ENCODE data around the gene TRAF2.

Gene TRAF2

GRCh38 chr9:136906266-136906665 is 19.9 kb downstream of the TRAF2 start:
- TF ChIP-seq EZH2phosphoT487 (IDR thresholded peaks at IDR 0.05; ENCODE audit: low read depth) (no peak), CTCF (IDR thresholded peaks at IDR 0.05; ENCODE audit: low read depth, low read length) (no peak)
- H3K9ac ChIP-seq (ENCODE audit: low read length): no peak overlapping the region
- no peaks in the 10 kb centered on the region for H3K9me3 ChIP-seq (ENCODE audit: insufficient read depth, low read length)
- no peak overlapping the region for H3K4me3 ChIP-seq (ENCODE audit: low read length)
- peaks cover 52% of the 10 kb centered on the region for H3K36me3 ChIP-seq (replicated peaks; ENCODE audit: low read depth, low read length)
- H4K20me1 ChIP-seq (ENCODE audit: insufficient read depth, low read length): no peaks in the 10 kb centered on the region
- H3K4me2 ChIP-seq (ENCODE audit: low read length): no peak overlapping the region
- no peak overlapping the region for H2AFZ ChIP-seq (ENCODE audit: low read depth, low read length)
- H3K27me3 ChIP-seq (ENCODE audit: low read depth, low read length): no peaks in the 10 kb centered on the region
- peaks cover 11% of the 10 kb centered on the region for H3K79me2 ChIP-seq (ENCODE audit: low read length)
- no peak overlapping the region for H3K27ac ChIP-seq (ENCODE audit: low read length)
- peaks cover 21% of the 10 kb centered on the region for H3K4me1 ChIP-seq (ENCODE audit: low read length)

GRCh38 chr9:136907011-136907914 is 20.9 kb downstream of the TRAF2 start:
- H3K9ac ChIP-seq (ENCODE audit: low read length): no peak overlapping the region
- H3K9me3 ChIP-seq (ENCODE audit: insufficient read depth, low read length): no peaks in the 10 kb centered on the region
- no peaks in the 10 kb centered on the region for H4K20me1 ChIP-seq (ENCODE audit: insufficient read depth, low read length)
- TF ChIP-seq EZH2phosphoT487 (IDR thresholded peaks at IDR 0.05; ENCODE audit: low read depth): no peak
- TF ChIP-seq CTCF (IDR thresholded peaks at IDR 0.05; ENCODE audit: low read depth, low read length): no peak
- H3K4me1 ChIP-seq (ENCODE audit: low read length): peaks cover 11% of the 10 kb centered on the region
- H3K27ac ChIP-seq (ENCODE audit: low read length): no peak overlapping the region
- H2AFZ ChIP-seq (ENCODE audit: low read depth, low read length): no peak overlapping the region
- peaks cover 11% of the 10 kb centered on the region for H3K79me2 ChIP-seq (ENCODE audit: low read length)
- H3K36me3 ChIP-seq (replicated peaks; ENCODE audit: low read depth, low read length): peaks cover 50% of the 10 kb centered on the region
- no peak overlapping the region for H3K4me3 ChIP-seq (ENCODE audit: low read length)
- no peak overlapping the region for H3K4me2 ChIP-seq (ENCODE audit: low read length)
- H3K27me3 ChIP-seq (ENCODE audit: low read depth, low read length): no peaks in the 10 kb centered on the region

GRCh38 chr9:136910197-136910900 is 24.0 kb downstream of the TRAF2 start:
- no peak overlapping the region for H3K4me3 ChIP-seq (ENCODE audit: low read length)
- peaks cover 52% of the 10 kb centered on the region for H3K36me3 ChIP-seq (replicated peaks; ENCODE audit: low read depth, low read length)
- no peak overlapping the region for H3K4me2 ChIP-seq (ENCODE audit: low read length)

More at GRCh38 chr9:136910197-136910900, 24.0 kb downstream of the TRAF2 start:
- no peak overlapping the region for H3K9ac ChIP-seq (ENCODE audit: low read length)
- H3K4me1 ChIP-seq (ENCODE audit: low read length): no peaks in the 10 kb centered on the region
- H3K79me2 ChIP-seq (ENCODE audit: low read length): peaks cover 3% of the 10 kb centered on the region; the same call in 1 of the 2 replicates
- no peaks in the 10 kb centered on the region for H3K9me3 ChIP-seq (ENCODE audit: insufficient read depth, low read length)
- H2AFZ ChIP-seq (ENCODE audit: low read depth, low read length): no peak overlapping the region
- no peaks in the 10 kb centered on the region for H3K27me3 ChIP-seq (ENCODE audit: low read depth, low read length)
- TF ChIP-seq CTCF (IDR thresholded peaks at IDR 0.05; ENCODE audit: low read depth, low read length) (no peak), EZH2phosphoT487 (IDR thresholded peaks at IDR 0.05; ENCODE audit: low read depth) (no peak)
- no peaks in the 10 kb centered on the region for H4K20me1 ChIP-seq (ENCODE audit: insufficient read depth, low read length)
- H3K27ac ChIP-seq (ENCODE audit: low read length): no peak overlapping the region
